H1 (cell line): ENCODE results near the gene UTP20. TPM values are rescaled to one million over a fixed set of nuclear protein-coding genes. Genes with fewer than 3 reads are reported as not detected.

ENCODE experiments used
- CTCF ChIA-PET: fragments of 300-600 bp; sonication (Branson Sonifier 250); formaldehyde crosslinking; loops from one replicate; lab custom pipeline; 2021; ENCODE audit not compliant: partially characterized antibody; lab: Charles Lee
- POLR2A ChIA-PET: fragments of 300-600 bp; sonication (Branson Sonifier 250); formaldehyde crosslinking; loops from one replicate; lab custom pipeline; 2021; ENCODE audit warnings: inconsistent platforms; ENCODE audit not compliant: partially characterized antibody; lab: Charles Lee
- DNase-seq, 2 experiments: peaks; one replicate each; pipeline versions ENCODE4 v3.0.0 to v3.0.0-alpha.2; 2010 to 2022; ENCODE audit warnings: low spot score in 2 of 2, low read depth in 1 of 2, mixed read lengths in 1 of 2
- FAIRE-seq: peaks from 2 replicates; lab custom pipeline; 2011; peaks lifted over from hg19 to GRCh38; lab: Jason Lieb, UNC
- H2AFZ ChIP-seq: 2 replicates; pipeline ENCODE4 v1.8.1; 2012; ENCODE audit warnings: low read length, inconsistent platforms
- H2AK5ac ChIP-seq: 2 replicates; pipeline ENCODE4 v1.6.1; 2013; ENCODE audit warnings: low read depth, low read length
- H2BK120ac ChIP-seq: replicated peaks from 2 replicates; pipeline ENCODE3; 2013; ENCODE audit warnings: low read depth, low read length, inconsistent platforms
- H2BK12ac ChIP-seq: 2 replicates; pipeline ENCODE4 v1.6.1; 2013; ENCODE audit warnings: low read depth, low read length
- H2BK15ac ChIP-seq: 2 replicates; pipeline ENCODE4 v1.6.1; 2013; ENCODE audit warnings: low read length
- H2BK20ac ChIP-seq: 2 replicates; pipeline ENCODE4 v1.6.1; 2013; ENCODE audit warnings: low read length
- H2BK5ac ChIP-seq: 2 replicates; pipeline ENCODE4 v1.6.1; 2013; ENCODE audit warnings: low read depth, low read length
- H3K14ac ChIP-seq: 2 replicates; pipeline ENCODE4 v1.6.1; 2013; ENCODE audit warnings: inconsistent platforms; ENCODE audit not compliant: insufficient read length
- H3K18ac ChIP-seq: 2 replicates; pipeline ENCODE4 v1.6.1; 2013; ENCODE audit warnings: low read length; ENCODE audit errors: extremely low read depth
- H3K23ac ChIP-seq: 2 replicates; pipeline ENCODE4 v1.6.1; 2013; ENCODE audit warnings: inconsistent platforms; ENCODE audit not compliant: insufficient read length
- H3K23me2 ChIP-seq: 2 replicates; pipeline ENCODE4 v1.6.1; 2013; ENCODE audit warnings: low read depth, low read length
- H3K27ac ChIP-seq: 2 replicates; pipeline ENCODE4 v1.6.1; 2011; ENCODE audit warnings: low read depth, low read length, inconsistent platforms
- H3K27me3 ChIP-seq, 4 experiments: replicated peaks in 1 of 4; 1 replicate in 1 of 4; 2 replicates in 3 of 4; pipeline versions ENCODE4 v1.6.1 to v1.8.1; 2011 to 2013; ENCODE audit warnings: low read length in 3 of 4, mild to moderate bottlenecking in 3 of 4, inconsistent platforms in 2 of 4, mixed read lengths in 2 of 4, moderate library complexity in 1 of 4; ENCODE audit not compliant: control insufficient read depth in 3 of 4, insufficient read depth in 3 of 4; ENCODE audit errors: extremely low read depth in 1 of 4
- H3K36me3 ChIP-seq, 4 experiments: 2 replicates each; pipeline versions ENCODE4 v1.6.1 to v1.8.1; 2011 to 2013; ENCODE audit warnings: mild to moderate bottlenecking in 4 of 4, low read length in 3 of 4, moderate library complexity in 2 of 4, control low read depth in 1 of 4, inconsistent platforms in 1 of 4; ENCODE audit not compliant: insufficient read depth in 4 of 4, control insufficient read depth in 2 of 4
- H3K4ac ChIP-seq: replicated peaks from 2 replicates; pipeline ENCODE3; 2013; ENCODE audit warnings: low read length, low read depth, mixed read lengths, inconsistent platforms; ENCODE audit not compliant: insufficient read length
- H3K4me1 ChIP-seq, 4 experiments: replicated peaks in 1 of 4; 1 replicate in 1 of 4; 2 replicates in 3 of 4; pipeline versions ENCODE4 v1.6.1 to v1.8.1; 2011 to 2013; ENCODE audit warnings: low read length in 3 of 4, inconsistent platforms in 2 of 4, mixed read lengths in 1 of 4; ENCODE audit not compliant: insufficient read depth in 4 of 4, control insufficient read depth in 3 of 4
- H3K4me2 ChIP-seq, 2 experiments: 2 replicates each; pipeline versions ENCODE4 v1.6.1 to v1.8.1; 2011 to 2013; ENCODE audit warnings: low read depth in 2 of 2, low read length in 2 of 2, control low read depth in 1 of 2, inconsistent platforms in 1 of 2, mild to moderate bottlenecking in 1 of 2; ENCODE audit not compliant: insufficient read depth in 1 of 2
- H3K4me3 ChIP-seq, 4 experiments: fragments of 200-600, 300-600 bp in 1 of 4; sonication (generic), shearing (Covaris generic), sonication (Bioruptor Twin) in 1 of 4; 2 replicates each; pipeline versions ENCODE4 v1.5.1 to v1.8.1; 2011 to 2016; ENCODE audit warnings: low read length in 4 of 4, low read depth in 3 of 4, control low read depth in 2 of 4, inconsistent platforms in 2 of 4, mild to moderate bottlenecking in 2 of 4, mixed read lengths in 1 of 4, moderate library complexity in 1 of 4; ENCODE audit not compliant: insufficient read depth in 2 of 4; ENCODE audit errors: extremely low read depth in 1 of 4
- H3K56ac ChIP-seq: replicated peaks from 2 replicates; pipeline ENCODE3; 2013; ENCODE audit warnings: low read depth, mild to moderate bottlenecking, mixed read lengths, low read length, inconsistent platforms; ENCODE audit not compliant: insufficient read length
- H3K79me1 ChIP-seq: 2 replicates; pipeline ENCODE4 v1.6.1; 2013; ENCODE audit warnings: low read depth, low read length, control low read depth
- H3K79me2 ChIP-seq, 2 experiments: 2 replicates each; pipeline versions ENCODE4 v1.6.1 to v1.8.1; 2012 to 2013; ENCODE audit warnings: low read length in 2 of 2, mild to moderate bottlenecking in 2 of 2, inconsistent platforms in 1 of 2; ENCODE audit not compliant: insufficient read depth in 2 of 2, control insufficient read depth in 1 of 2
- H3K9ac ChIP-seq, 4 experiments: replicated peaks in 1 of 4; 1 replicate in 1 of 4; 2 replicates in 3 of 4; pipeline versions ENCODE4 v1.6.1 to v1.8.1; 2011 to 2013; ENCODE audit warnings: low read depth in 3 of 4, low read length in 3 of 4, control low read depth in 2 of 4, mild to moderate bottlenecking in 2 of 4, moderate library complexity in 2 of 4, inconsistent platforms in 1 of 4; ENCODE audit errors: extremely low read depth in 1 of 4
- H3K9me3 ChIP-seq, 2 experiments: 2 replicates each; pipeline versions ENCODE4 v1.6.1 to v1.8.1; 2012 to 2013; ENCODE audit warnings: mild to moderate bottlenecking in 2 of 2, moderate library complexity in 2 of 2, control low read depth in 1 of 2, inconsistent platforms in 1 of 2, low read depth in 1 of 2, low read length in 1 of 2, mixed read lengths in 1 of 2; ENCODE audit not compliant: insufficient read depth in 2 of 2
- H4K20me1 ChIP-seq, 2 experiments: replicated peaks in 1 of 2; 2 replicates each; pipeline versions ENCODE3 to v1.8.1; 2011 to 2013; ENCODE audit warnings: inconsistent platforms in 2 of 2, low read length in 2 of 2, mild to moderate bottlenecking in 1 of 2; ENCODE audit not compliant: insufficient read depth in 2 of 2, control insufficient read depth in 1 of 2
- H4K5ac ChIP-seq: 2 replicates; pipeline ENCODE4 v1.6.1; 2013; ENCODE audit warnings: low read length, low read depth, mixed read lengths, inconsistent platforms; ENCODE audit not compliant: insufficient read length
- H4K8ac ChIP-seq: 2 replicates; pipeline ENCODE4 v1.8.0; 2013; ENCODE audit warnings: mild to moderate bottlenecking, moderate library complexity, low read length, inconsistent platforms; ENCODE audit not compliant: insufficient read depth; ENCODE audit errors: extremely low read depth
- H4K91ac ChIP-seq: replicated peaks from 2 replicates; pipeline ENCODE3; 2013; ENCODE audit warnings: low read length, mixed read lengths, inconsistent platforms; ENCODE audit not compliant: insufficient read length
- CHD1 ChIP-seq: IDR thresholded peaks from 2 replicates; pipeline ENCODE4 v1.6.1; 2012; ENCODE audit warnings: low read depth, low read length, improper control_type of control experiment
- SAP30 ChIP-seq: fragments of 300-600 bp; sonication (generic); IDR thresholded peaks from 2 replicates; pipeline ENCODE4 v1.7.1; 2012; ENCODE audit warnings: low read length, moderate library complexity, mild to moderate bottlenecking, inconsistent platforms; ENCODE audit not compliant: insufficient read depth, insufficient replicate concordance
- SIX5 ChIP-seq: IDR thresholded peaks from 2 replicates; pipeline ENCODE4 v1.6.1; 2011; ENCODE audit warnings: mild to moderate bottlenecking, low read depth, low read length
- SUZ12 ChIP-seq: fragments of 200-600 bp; sonication (generic); IDR thresholded peaks from 2 replicates; pipeline ENCODE4 v1.6.1; 2012; ENCODE audit warnings: mild to moderate bottlenecking, inconsistent platforms, low read length, moderate library complexity, mixed read lengths
- TAF1 ChIP-seq: IDR thresholded peaks from 2 replicates; pipeline ENCODE4 v1.6.1; 2011; ENCODE audit warnings: mild to moderate bottlenecking, low read depth, low read length
- TEAD4 ChIP-seq: IDR thresholded peaks from 2 replicates; pipeline ENCODE4 v1.6.1; 2012; ENCODE audit warnings: low read depth, low read length, inconsistent platforms, mixed read lengths
- WGBS, 2 experiments: shearing (Covaris generic) in 1 of 2; methylation state at CpG; one replicate each; pipeline versions ENCODE4 v1.1.6 to v1.1.7; 2013 to 2015; ENCODE audit warnings: low lambda C conversion rate in 2 of 2, mixed read lengths in 2 of 2, inconsistent platforms in 1 of 2, low coverage in 1 of 2, missing lambda C conversion rate in 1 of 2; ENCODE audit not compliant: insufficient replicate concordance in 2 of 2, insufficient coverage in 1 of 2, insufficient read length in 1 of 2; ENCODE audit errors: extremely low coverage in 1 of 2, missing lambda C conversion rate in 1 of 2; 5-methylcytosine and 5-hydroxymethylcytosine counted together
- long read RNA-seq, 2 experiments: library from RNA in 1 of 2; library from capped mRNA in 1 of 2; stranded (forward); transcript quantifications; one replicate each; pipeline ENCODE4 v2.0.0, GENCODE V29; 2021; ENCODE audit warnings: inconsistent platforms in 1 of 2
- polyA minus RNA-seq, 3 experiments: library from RNA; depleted of rRNA, polyadenylated mRNA; stranded (reverse); fragments of >200 nt; gene quantifications; 1 replicate in 2 of 3; 2 replicates in 1 of 3; pipeline ENCODE4 v1.2.3, GENCODE V29; 2011
- polyA plus RNA-seq, 7 experiments: library from polyadenylated mRNA; depleted of rRNA in 3 of 7; stranded (reverse) in 5 of 7; unstranded in 2 of 7; fragments of >200 nt in 5 of 7; fragments of 200-250 nt in 2 of 7; gene quantifications; 1 replicate in 5 of 7; 2 replicates in 1 of 7; 4 replicates in 1 of 7; pipeline versions ENCODE4 v1.2.1 to v1.2.3, GENCODE V29; 2011 to 2013; ENCODE audit warnings: missing spikeins in 2 of 7, mixed read lengths in 2 of 7
- total RNA-seq: library from RNA; stranded (reverse); fragmentation: NEBNext Ultra II Directional; extraction: Animal tissue kit (Norgen Biotek cat#: 25700); gene quantifications from 2 replicates; pipeline ENCODE4 v1.2.1, GENCODE V29; 2021

UTP20 gene
- total RNA-seq (43.7 and 48.4 TPM in 2 replicates), polyA plus RNA-seq (2011; rRNA removed) (6.6 and 8.5 TPM in 2 replicates), polyA minus RNA-seq (2011; rRNA and poly(A)+ RNA removed) (31.4 and 45.7 TPM in 2 replicates)
- polyA plus RNA-seq (2011; cell fraction: cytosol; rRNA removed) = 12.6 TPM
- 11.1 TPM for polyA plus RNA-seq (2011; cell fraction: nucleus; rRNA removed)
- 13.0 to 26.3 TPM (median 18.2 TPM) in 4 replicates for polyA plus RNA-seq (2012, experiment 1 of 2)
- 1.3 TPM for polyA plus RNA-seq (2012, experiment 2 of 2)
- polyA plus RNA-seq (2013, experiment 1 of 2) = 15.3 TPM
- polyA plus RNA-seq (2013, experiment 2 of 2) = 13.5 TPM
- 26.2 TPM for polyA minus RNA-seq (2011; cell fraction: cytosol; rRNA and poly(A)+ RNA removed)
- 46.6 TPM for polyA minus RNA-seq (2011; cell fraction: nucleus; rRNA and poly(A)+ RNA removed)
- long read RNA-seq, experiment 1, partial matches to known transcripts = 44 of 52 reads
- long read RNA-seq, experiment 1, other reads (novel, unspliced or antisense) = 8 of 52 reads
- long read RNA-seq, experiment 2, partial matches to known transcripts = 2 of 3 reads
- long read RNA-seq, experiment 2, other reads (novel, unspliced or antisense) = 0 of 3 reads

DNA sequence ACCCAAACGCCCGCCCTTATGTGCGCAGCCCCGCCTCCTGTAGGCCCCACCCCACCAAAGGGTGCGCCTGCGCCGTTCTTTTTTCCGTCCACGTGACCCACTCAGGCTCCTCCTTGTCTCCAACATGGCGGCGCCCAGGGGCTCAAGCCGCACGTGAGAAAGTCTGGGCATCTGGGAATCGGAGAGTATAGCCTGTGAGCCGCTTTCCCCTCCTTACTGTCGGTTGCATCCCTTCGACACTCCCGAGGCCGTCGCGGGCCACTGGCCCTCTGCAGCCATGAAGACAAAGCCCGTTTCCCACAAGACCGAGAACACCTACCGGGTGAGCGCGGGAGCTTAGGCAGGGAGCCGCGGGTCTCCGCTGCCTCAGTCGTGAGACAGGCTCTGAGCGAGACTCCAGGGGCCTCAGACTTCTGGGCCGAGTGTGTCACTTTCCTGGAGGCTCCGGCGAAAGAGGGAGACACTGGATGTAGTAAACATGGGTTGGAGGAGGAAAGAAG is at the start of gene UTP20:
UTP20 (plus strand) TSS at position 100 of the 500 bp plus-strand sequence; CDS start at position 278, 178 bp downstream.
- Histone ChIP-seq H3K4me1 (no peaks in the 10 kb centered on the region), H3K4me2 (peak within 1 kb of the TSS; percentile 56 to 79), H3K79me1 (no peaks in the 10 kb centered on the region), H4K91ac (peak within 1 kb of the TSS; percentile 58), H4K5ac (no peak within 1 kb of the TSS), H3K14ac (no peak within 1 kb of the TSS), H2BK12ac (no peak within 1 kb of the TSS), H3K4me3 (peak within 1 kb of the TSS; percentile 80 to 100 (median 98)), H3K79me2 (peaks cover 8 to 46% of the 10 kb centered on the region in 2 experiments; a peak in 3 of 4 replicates), H3K23ac (no peak within 1 kb of the TSS), H2BK15ac (no peak within 1 kb of the TSS), H4K8ac (peak within 1 kb of the TSS; percentile 99; the same call in 1 of the 2 replicates), H3K56ac (peak within 1 kb of the TSS; percentile 32), H2AFZ (peak within 1 kb of the TSS; percentile 100), H4K20me1 (peaks cover 1 to 2% of the 10 kb centered on the region in 2 experiments), H3K36me3 (peaks cover 3 to 16% (median 6%) of the 10 kb centered on the region in 4 experiments; a peak in 6 of 8 replicates), H3K23me2 (no peaks in the 10 kb centered on the region; the same call in 1 of the 2 replicates), H2BK20ac (no peak within 1 kb of the TSS), H3K18ac (peak within 1 kb of the TSS; percentile 42; the same call in 1 of the 2 replicates), H3K27me3 (no peaks in the 10 kb centered on the region), H2BK5ac (peak within 1 kb of the TSS; percentile 79; the same call in 1 of the 2 replicates), H2AK5ac (no peak within 1 kb of the TSS), H3K4ac (no peak within 1 kb of the TSS), H3K9ac (peak within 1 kb of the TSS; percentile 65 to 97 (median 86)), H3K9me3 (no peaks in the 10 kb centered on the region), H2BK120ac (no peak within 1 kb of the TSS), H3K27ac (peak within 1 kb of the TSS; percentile 78)
- 2% methylated on average over 33 of the region's 34 CpGs; no CpG with 5 or more reads in 1 of the 2 experiments for WGBS, 2 experiments
- FAIRE-seq (no peak), DNase-seq (peak; percentile 59 to 96)
- POLR2A ChIA-PET = interaction anchor here (0.9 kb wide), 1 partner anchor 9 kb away, joined by 3 read pairs; no protein-coding TSS in a partner anchor
- CTCF ChIA-PET = interaction anchor here (0.6 to 2.9 kb wide), 2 partner anchors 43 to 717 kb away, joined by 3 to 13 read pairs; no protein-coding TSS in a partner anchor
- TF ChIP-seq TEAD4 (no peak), SIX5 (no peak), SAP30 (peak; percentile 100), CHD1 (no peak), TAF1 (peak; percentile 93), SUZ12 (no peak)
